Hematopoietic multipotent progenitor cell (in vitro differentiated cells): Measurements from ENCODE around the gene TTC33. TPM values are rescaled to one million over a fixed set of nuclear protein-coding genes. Genes with fewer than 3 reads are reported as not detected.
"Not testable (repeated sequence)": the region's sequence is repeated elsewhere in the genome, so short reads cannot be mapped to it uniquely, and the experiment has no call there.

Experiments used
- DNase-seq, 3 donors: peaks; one replicate each; pipeline ENCODE4 v3.0.0-alpha.2; 2011 to 2015; ENCODE audit warnings: low read depth in 2 of 3, low spot score in 2 of 3
- total RNA-seq: library from RNA; depleted of rRNA; stranded (reverse); fragments of >200 nt; gene quantifications from one replicate; pipeline ENCODE4 v1.2.3, GENCODE V29; 2012

The TTC33 gene
- total RNA-seq, 1 donor, result 3.8 TPM

DNA sequence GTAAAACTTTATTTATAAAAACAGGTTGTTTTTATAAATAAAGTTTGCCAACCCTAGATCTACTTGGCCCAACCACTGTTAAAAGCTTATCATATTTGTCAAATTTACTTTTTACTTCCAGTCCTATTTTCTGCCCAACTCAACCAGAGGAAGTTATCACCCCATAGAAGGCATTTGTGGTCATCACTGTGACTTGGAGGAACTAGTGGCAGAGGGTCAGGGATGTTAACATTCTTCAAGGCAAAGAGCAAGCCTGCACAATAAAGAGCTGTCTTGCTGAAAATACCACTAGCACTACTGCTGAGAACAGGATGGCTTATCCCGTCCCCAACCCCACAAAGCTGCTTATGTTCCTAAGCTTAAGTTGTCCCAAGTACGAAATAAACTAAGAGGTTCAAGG lies 22.3 kb downstream of the TTC33 start:
- DNase-seq, result peak in 1 of 3 donors; percentile 45

DNA sequence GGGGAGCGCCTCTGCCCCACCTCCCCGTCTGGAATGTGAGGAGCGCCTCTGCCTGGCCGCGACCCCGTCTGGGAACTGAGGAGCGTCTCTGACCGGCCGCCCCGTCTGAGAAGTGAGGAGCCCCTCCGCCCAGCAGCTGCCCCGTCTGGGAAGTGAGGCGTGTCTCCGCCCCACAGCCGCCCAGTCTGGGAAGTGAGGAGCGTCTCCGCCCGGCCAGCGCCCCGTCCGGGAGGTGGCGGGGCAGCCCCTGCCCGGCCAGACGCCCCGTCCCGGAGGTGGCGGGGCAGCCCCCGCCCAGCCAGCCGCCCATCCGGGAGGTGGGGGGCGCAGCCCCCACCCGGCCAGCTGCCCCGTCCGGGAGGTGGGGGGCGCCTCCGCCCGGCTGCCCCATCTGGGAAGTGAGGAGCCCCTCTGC lies 33.3 kb downstream of the TTC33 start:
- DNase-seq, result not testable (repeated sequence)

DNA sequence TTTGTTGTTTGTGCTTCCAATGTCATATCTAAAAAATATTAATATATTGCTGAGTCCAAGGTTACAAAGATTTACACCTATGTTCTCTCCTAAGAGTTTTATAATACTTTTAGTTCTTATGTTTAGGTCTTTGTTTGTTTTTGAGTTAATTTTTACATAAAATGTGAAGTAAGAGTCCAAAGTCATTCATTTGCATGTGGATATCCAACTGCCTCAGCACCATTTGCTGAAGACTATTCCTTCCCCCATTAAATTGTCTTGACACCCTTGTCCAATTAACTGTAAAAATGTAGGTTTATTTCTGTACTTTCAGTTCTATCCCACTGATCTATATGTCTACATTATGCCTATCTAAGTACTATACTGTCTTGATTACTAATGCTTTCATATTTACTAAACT lies 35.7 kb downstream of the TTC33 start:
- no peak for DNase-seq

DNA sequence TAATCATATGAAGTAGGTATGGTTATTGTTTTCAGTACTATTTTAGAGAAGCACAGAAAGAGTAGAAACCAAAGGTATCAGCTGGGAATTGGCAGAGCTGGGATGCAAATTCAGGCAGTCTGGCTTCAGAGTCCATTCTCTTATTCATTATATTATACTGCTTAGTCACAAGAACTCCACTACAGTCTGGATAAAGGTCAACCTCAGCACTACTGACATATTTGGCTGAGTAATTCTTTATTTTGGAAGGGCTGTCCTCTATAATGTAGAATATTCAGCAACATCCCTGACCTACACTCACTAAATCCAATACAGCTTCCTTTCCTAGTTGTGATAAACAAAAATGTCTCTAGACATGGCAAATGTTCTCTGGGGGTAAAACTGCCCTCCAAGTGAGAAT lies 38.5 kb downstream of the TTC33 start:
- no peak for DNase-seq

DNA sequence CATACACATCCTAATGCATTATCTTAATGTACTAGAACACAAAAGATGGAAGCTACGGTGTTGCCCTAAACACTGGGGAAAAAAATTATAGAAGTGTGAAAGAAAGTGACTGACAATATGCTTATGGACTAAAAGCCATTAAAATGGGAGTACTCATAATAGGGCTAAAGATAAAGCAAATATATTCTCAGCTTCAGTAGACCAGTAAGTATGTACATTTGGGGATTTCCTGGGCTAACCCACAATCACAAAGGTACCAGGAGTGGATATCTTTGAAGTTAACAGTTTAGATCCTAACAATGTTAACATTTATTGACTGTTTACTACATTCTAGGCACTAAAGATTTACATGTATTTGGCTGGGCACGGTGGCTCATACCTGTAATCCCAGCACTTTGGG lies 39.2 kb downstream of the TTC33 start:
- DNase-seq, result no peak

DNA sequence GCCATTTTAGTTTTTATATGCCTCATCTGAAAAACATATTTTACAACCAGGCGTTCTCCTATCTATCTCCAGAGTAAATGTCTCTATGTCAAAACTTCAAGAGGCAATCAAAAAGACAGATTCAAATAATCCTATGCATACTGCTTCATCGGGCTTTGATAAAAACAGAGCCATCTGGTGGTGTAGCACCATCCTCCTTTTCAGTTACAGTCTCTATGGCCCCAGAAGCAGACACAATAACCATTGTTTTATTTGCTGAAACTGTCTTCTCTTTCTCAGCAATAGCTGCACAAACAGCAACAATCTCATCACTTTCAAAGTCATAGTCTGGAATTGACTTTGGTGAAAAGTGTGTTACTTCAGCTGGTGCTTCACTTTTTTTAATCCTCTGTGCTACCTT lies 39.8 kb downstream of the TTC33 start:
- DNase-seq, result peak in 1 of 3 donors; percentile 21

DNA sequence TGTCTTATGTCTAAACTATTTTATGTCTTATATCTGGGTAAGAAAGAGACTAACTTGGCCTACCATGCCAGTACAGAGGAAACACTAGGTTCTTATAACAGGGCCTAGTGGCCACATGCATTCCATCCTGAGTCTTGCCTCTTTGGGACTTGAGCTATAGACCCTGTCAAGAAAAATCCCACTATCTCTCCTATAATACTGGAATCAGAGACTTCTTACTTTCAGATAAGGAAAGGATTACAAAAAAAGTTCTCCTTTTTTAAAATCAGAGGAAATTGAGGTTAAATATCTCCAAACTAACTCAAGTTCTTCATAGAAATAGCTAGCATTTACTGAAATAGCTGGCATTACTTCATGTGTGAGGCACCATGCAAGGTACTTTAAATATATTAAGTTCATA lies 41.8 kb downstream of the TTC33 start:
- no peak for DNase-seq

DNA sequence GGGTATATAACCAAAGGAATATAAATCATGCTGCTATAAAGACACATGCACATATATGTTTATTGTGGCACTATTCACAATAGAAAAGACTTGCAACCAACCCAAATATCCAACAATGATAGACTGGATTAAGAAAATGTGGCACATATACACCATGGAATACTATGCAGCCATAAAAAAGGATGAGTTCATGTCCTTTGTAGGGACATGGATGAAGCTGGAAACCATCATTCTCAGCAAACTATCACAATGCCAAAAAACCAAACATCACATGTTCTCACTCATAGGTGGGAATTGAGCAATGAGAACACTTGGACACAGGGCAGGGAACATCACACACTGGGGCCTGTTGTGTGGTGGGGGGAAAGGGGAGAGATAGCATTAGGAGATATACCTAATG lies 45.2 kb downstream of the TTC33 start:
- not testable (repeated sequence) for DNase-seq

DNA sequence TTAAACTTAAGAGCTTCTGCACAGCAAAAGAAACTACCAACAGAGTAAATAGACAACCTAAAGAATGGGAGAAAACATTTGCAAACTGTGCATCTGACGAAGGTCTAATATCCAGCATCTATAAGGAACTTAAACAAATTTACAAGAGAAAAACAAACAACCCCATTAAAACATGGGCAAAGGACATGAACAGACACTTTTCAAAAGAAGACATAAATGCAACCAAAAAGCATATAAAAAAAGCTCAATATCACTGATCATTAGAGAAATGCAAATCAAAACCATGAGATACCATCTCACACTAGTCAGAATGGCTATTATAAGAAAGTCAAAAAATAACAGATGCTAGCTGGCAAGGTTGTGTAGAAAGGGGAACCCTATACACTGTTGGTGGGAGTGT lies 50.3 kb downstream of the TTC33 start:
- not testable (repeated sequence) for DNase-seq

DNA sequence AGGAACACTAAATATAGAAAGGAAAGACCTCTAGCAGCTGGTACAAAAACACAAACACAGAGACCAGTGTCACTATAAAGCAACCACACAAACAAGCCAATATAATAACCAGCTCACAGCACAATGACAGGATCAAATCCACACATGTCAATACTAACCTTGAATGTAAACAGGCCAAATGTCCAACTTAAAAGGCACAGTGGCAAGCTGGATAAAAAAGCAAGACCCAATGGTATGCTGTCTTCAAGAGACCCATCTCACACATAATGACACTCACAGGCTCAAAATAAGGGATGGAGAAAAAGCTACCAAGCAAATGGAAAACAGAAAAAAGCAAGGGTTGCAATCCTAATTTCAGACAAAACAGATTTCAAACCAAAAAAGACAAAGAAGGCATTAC lies 53.7 kb downstream of the TTC33 start:
- DNase-seq, result not testable (repeated sequence)

DNA sequence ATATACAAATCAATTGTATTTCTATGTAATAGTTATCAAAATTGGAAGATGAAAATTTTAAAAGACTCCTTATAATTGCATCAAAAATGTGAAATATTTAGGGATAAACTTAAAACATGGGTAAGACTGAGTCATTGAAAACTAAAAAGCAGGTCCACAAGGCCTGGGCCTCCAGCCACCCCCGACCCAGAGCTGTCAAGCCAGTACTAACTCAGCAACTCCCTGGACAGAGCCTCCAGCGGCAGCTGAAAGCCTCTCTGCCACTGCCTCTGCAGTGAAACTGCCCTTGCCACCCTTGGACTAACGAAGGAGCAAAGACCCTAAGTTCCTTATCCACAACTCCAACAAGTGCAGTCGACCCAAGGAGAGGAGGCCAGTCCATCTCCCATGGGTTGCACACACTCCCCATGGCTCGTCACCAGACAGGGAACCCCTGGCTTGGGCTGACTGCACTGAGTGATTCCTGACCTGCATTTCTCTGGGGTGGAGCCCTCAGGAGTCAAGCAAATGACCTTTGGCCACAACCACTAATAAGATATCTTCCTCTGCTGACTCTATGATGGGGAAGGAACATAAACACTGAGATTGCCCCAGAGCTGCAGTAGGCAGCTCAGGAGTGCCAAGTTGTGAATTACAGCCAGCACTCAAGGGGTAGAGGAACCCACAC lies 55.5 kb downstream of the TTC33 start:
- DNase-seq, result no peak

DNA sequence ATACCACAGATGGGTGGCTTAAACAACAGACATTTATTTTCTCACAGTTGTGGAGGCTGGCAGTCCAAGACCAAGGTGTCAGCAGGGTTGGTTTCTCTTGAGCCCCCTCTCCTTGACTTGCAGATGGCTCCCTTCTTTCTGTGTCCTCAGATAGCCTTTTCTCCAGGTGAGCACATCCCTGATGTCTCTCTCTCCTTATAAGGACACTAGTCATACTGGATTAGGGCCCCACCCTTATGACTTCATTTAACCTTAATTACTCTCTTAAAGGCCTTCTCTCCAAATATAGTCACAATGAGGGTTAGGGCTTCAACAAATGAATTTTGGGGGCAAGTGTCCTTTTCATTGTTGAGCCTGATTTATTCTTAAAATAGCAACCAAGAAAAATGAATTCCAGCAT lies 61.3 kb downstream of the TTC33 start:
- DNase-seq, result no peak

DNA sequence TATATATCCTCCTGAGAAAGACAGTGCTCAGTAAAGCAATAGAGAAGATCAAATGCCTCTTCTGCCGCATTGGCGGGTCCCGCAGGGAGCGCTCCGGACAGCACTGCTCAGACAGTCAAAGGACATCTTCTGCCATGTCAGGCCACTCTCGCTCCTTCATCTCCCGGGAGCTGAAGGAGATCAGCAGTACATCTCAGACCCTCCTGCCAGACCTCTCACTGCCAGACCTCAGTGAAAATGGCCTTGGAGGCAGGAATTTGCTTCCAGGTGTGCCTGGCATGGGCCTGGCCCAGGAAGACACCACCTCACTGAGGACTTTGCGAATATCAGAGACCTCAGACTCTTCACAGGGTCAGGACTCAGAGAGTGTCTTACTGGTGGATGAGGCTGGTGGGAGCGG lies 63.9 kb downstream of the TTC33 start:
- DNase-seq, result no peak

DNA sequence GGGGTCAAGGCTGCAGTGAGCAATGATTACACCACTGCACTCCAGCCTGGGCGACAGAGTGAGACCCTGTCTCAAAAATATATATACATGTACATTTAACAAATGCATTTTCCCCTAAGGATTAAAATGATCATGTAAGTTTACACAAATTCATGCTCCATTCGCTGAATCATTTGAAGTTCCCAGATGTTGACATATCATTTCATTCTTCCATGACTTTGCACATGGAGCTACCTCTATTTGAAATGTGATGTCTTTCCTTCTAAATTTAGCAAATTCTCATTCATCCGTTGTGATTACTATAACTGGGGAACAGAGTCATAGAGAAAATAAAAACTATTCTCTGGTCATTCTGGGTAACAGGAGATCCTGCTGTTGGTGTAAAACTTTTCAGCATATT lies 65.5 kb downstream of the TTC33 start:
- no peak for DNase-seq

DNA sequence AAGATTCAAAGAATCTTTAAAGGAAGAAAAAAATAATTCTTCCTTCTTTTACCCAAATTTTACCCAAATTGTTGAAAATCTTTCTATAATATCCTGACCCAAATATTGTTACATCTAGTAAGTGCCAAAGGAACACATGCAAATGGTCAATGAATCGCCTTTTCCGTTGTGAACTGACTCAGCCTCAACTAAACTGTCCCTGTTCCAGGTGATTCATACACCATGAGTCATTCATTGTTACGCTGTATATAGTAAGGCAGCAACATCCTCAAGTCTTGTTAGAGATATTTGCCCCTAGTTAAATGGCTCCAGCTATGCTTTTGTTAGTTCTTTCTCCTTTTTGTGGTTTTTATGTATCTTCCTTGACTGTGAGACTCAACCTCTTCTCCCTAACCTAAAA lies 66.3 kb downstream of the TTC33 start:
- peak in 2 of 3 donors; percentile 50 to 76 for DNase-seq

DNA sequence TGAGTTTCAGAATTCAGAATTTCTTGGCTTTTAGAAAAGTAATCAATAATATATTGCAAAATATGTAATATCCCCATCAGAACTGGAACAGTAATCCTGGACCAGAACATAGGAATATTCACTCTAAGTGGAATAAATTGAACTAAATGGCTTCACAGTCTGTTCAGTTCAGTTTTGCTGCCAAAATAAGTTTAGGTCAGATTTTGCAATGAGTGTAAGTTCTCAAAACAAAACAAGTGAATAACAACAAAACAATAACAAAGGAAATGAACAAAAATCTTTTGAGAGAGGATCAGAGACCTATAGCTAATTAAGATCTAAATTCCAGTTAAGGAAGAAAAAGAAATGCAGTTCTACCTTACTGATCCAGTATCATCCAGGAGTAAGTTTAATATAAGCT lies 66.8 kb downstream of the TTC33 start:
- DNase-seq, result no peak

DNA sequence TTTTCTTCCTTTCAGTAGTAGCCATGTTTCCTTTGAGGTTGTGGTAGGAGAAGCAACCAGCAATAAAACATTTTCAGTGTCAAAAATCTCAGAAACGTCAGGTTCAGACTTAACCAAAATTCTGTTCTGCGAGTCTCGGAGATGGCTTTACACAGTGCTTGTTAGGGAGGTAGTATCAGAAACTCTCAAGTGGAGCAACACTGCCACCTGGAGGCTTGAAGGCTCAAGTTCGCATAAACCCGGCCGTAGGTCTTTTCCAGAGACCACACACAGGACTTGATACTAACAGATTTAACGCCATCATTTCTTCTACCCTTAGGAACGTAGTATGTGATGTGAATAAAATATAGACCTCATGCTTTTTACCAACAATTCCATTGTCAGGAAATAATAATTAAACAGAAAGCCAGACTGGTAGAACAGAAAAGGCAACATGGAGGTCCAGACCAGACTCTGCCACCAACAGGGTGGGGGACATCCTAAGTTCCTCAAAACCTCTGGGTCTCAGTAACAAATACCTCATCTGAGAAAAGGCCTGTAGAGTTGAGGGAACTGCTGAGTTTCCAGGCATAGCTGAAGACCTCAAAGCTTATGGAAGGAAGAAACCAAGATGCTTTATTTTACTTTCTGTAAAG lies 67.5 kb downstream of the TTC33 start:
- DNase-seq, result peak; percentile 78 to 94 (median 86)

DNA sequence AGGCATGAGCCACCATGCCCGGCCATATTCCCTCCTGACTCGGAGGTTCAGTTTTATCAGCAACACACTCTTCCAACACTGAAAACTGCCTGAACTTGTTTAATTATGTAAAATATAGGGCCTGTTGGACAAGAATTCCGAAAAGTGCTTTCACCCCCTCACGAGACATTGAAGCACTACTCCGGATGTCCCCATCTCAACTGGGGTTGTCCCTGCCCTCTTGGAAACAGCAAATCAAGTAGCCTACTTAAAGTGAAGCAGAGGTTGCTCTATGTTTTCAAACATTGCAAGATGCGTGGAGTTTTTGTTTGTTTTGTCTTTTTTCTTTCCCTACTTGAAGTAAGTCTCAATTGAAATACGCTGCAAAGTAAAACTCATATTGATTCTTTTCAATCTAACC lies 68.4 kb downstream of the TTC33 start:
- DNase-seq, result no peak

DNA sequence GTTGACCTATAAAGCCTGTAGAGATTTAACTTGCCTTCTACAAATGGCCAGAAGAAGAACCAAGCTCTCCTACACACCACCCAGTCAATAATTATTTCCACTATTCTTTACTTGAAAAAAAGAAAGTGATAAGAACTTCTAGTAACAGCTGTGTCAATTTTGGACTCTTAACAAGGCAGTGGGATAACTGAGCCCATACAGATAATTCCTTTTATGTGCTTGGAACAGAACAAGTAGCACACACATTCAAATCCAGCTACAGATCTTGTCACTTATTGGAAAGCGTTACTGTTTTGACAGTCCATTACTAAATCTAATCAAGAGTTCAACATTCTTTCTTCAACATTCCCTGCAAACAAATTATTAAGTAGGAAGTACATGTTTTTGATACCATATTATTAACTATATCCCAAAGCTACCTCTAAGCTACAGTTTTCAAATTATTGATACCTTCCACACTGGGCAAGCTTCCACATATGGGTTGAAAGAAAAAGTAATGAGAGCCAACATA lies 69.7 kb downstream of the TTC33 start:
- no peak for DNase-seq

DNA sequence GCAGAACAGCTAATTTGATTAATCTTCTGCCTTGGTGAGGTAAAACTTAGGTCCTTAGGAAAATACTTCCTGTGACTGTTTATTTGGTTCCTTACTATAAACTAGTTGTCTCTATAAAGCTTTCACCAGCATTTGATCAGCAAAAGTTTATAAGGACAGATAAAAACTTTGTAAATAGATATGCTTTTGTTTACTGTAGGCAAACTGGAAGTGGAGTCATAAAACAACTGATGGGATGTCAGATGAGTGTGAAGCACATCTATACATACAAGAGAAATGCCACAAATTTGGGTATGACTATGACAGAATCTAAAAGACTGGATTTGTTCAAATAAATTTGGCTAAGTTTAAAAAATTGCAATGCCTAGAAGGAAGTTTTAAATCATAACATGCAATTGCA lies 70.6 kb downstream of the TTC33 start:
- no peak for DNase-seq

DNA sequence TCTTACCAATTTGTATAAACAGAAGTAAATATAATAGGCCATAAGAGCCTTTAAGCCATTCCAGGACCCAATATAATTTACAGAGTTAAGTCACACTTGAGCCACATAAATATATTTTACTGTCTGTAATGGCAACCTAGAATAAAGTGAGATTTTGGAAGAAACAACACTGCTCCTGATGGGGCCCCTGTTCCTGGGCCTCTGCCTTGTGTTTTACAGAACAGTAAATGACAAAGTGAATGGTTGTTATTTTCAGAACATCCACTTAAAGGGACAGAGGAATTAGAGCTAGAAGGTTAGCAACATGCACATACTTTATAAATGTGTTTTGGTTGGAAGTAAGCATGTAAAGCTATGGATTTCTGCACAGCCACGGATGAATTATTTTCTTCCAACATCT lies 72.5 kb downstream of the TTC33 start:
- no peak for DNase-seq
